ENCODE data around the gene SCAPER.

Gene SCAPER

GRCh38 chr15:76667943-76668715 is 237.0 kb downstream of the SCAPER start:
- DNase-seq (ENCODE audit: low read depth), result no peak

GRCh38 chr15:76664895-76665294 is 240.2 kb downstream of the SCAPER start:
- DNase-seq (ENCODE audit: low read depth), result no peak

- DNase-seq (ENCODE audit: low read depth), result no peak
Measured at GRCh38 chr15:76664411-76664810, 240.7 kb downstream of the SCAPER start.

GRCh38 chr15:76663529-76663928 is 241.6 kb downstream of the SCAPER start:
- no peak for DNase-seq (ENCODE audit: low read depth)

- no peak for DNase-seq (ENCODE audit: low read depth)
Measured at GRCh38 chr15:76648732-76649444, 256.3 kb downstream of the SCAPER start.

GRCh38 chr15:76647612-76648011 is 257.5 kb downstream of the SCAPER start:
- no peak for DNase-seq (ENCODE audit: low read depth)

- no peak for DNase-seq (ENCODE audit: low read depth)
Measured at GRCh38 chr15:76644646-76645045, 260.5 kb downstream of the SCAPER start.

- DNase-seq (ENCODE audit: low read depth), result no peak
Measured at GRCh38 chr15:76642671-76643070, 262.5 kb downstream of the SCAPER start.

- DNase-seq (ENCODE audit: low read depth), result no peak
Measured at GRCh38 chr15:76637166-76637565, 268.0 kb downstream of the SCAPER start.

- no peak for DNase-seq (ENCODE audit: low read depth)
Measured at GRCh38 chr15:76636059-76636458, 269.1 kb downstream of the SCAPER start.

GRCh38 chr15:76626611-76627010 is 278.5 kb downstream of the SCAPER start:
- DNase-seq (ENCODE audit: low read depth), result no peak

- no peak for DNase-seq (ENCODE audit: low read depth)
Measured at GRCh38 chr15:76625267-76625666, 279.9 kb downstream of the SCAPER start.

- DNase-seq (ENCODE audit: low read depth), result no peak
Measured at GRCh38 chr15:76614725-76615124, 290.4 kb downstream of the SCAPER start.

- no peak for DNase-seq (ENCODE audit: low read depth)
Measured at GRCh38 chr15:76588811-76589747, 316.1 kb downstream of the SCAPER start.

- DNase-seq (ENCODE audit: low read depth), result no peak
Measured at GRCh38 chr15:76585576-76585897, 319.6 kb downstream of the SCAPER start.

- DNase-seq (ENCODE audit: low read depth), result no peak
Measured at GRCh38 chr15:76584868-76585575, 320.1 kb downstream of the SCAPER start.

GRCh38 chr15:76582550-76582949 is 322.6 kb downstream of the SCAPER start:
- DNase-seq (ENCODE audit: low read depth), result no peak

GRCh38 chr15:76577879-76578512 is 327.1 kb downstream of the SCAPER start:
- no peak for DNase-seq (ENCODE audit: low read depth)

GRCh38 chr15:76576523-76577279 is 328.4 kb downstream of the SCAPER start:
- no peak for DNase-seq (ENCODE audit: low read depth)

GRCh38 chr15:76575679-76576078 is 329.5 kb downstream of the SCAPER start:
- no peak for DNase-seq (ENCODE audit: low read depth)

GRCh38 chr15:76575274-76575673 is 329.9 kb downstream of the SCAPER start:
- DNase-seq (ENCODE audit: low read depth), result no peak
